ENCODE data around the gene EME1.
"Not testable (repeated sequence)": the region's sequence is repeated elsewhere in the genome, so short reads cannot be mapped to it uniquely, and the experiment has no call there.

EME1 gene

GRCh38 chr17:50372758-50373556 is at the start of gene EME1, which contains the start of gene MRPL27:
Gene EME1 (plus strand): TSS chr17:50373229. CDS start chr17:50375209, 1,980 bp downstream.
Gene MRPL27 (minus strand): TSS chr17:50373184. CDS start chr17:50373170, 14 bp downstream.
- peak; percentile 70 to 80 (median 77) for DNase-seq (ENCODE audit: low read depth in 3 of 3)

GRCh38 chr17:50325906-50326305 is 47.1 kb upstream of the EME1 start:
- DNase-seq (ENCODE audit: low read depth in 3 of 3) = no peak

GRCh38 chr17:50326831-50327364 is 46.1 kb upstream of the EME1 start:
- no peak for DNase-seq (ENCODE audit: low read depth in 3 of 3)

- no peak for DNase-seq (ENCODE audit: low read depth in 3 of 3)
Observed at GRCh38 chr17:50328363-50329325, 44.4 kb upstream of the EME1 start.

GRCh38 chr17:50329716-50330115 is 43.3 kb upstream of the EME1 start:
- DNase-seq (ENCODE audit: low read depth in 3 of 3) = no peak

- no peak for DNase-seq (ENCODE audit: low read depth in 3 of 3)
Observed at GRCh38 chr17:50330151-50330775, 42.8 kb upstream of the EME1 start.

GRCh38 chr17:50331085-50331791 is 41.8 kb upstream of the EME1 start:
- no peak for DNase-seq (ENCODE audit: low read depth in 3 of 3)

- DNase-seq (ENCODE audit: low read depth in 3 of 3) = no peak
Observed at GRCh38 chr17:50332196-50332595, 40.8 kb upstream of the EME1 start.

- not testable (repeated sequence) for DNase-seq (ENCODE audit: low read depth in 3 of 3)
Observed at GRCh38 chr17:50333291-50334057, 39.6 kb upstream of the EME1 start.

GRCh38 chr17:50337956-50338355 is 35.1 kb upstream of the EME1 start:
- no peak for DNase-seq (ENCODE audit: low read depth in 3 of 3)

GRCh38 chr17:50338645-50339044 is 34.4 kb upstream of the EME1 start:
- DNase-seq (ENCODE audit: low read depth in 3 of 3) = no peak

GRCh38 chr17:50339381-50339780 is 33.6 kb upstream of the EME1 start:
- no peak for DNase-seq (ENCODE audit: low read depth in 3 of 3)

GRCh38 chr17:50344731-50345365 is 28.2 kb upstream of the EME1 start:
- DNase-seq (ENCODE audit: low read depth in 3 of 3) = no peak

GRCh38 chr17:50345432-50346312 is 27.4 kb upstream of the EME1 start, which contains the start of gene XYLT2:
Gene XYLT2 (plus strand): TSS chr17:50346126. CDS start chr17:50346141, 15 bp downstream.
- peak; percentile 74 to 90 (median 83) for DNase-seq (ENCODE audit: low read depth in 3 of 3)

- peak; percentile 10 to 60 (median 22) for DNase-seq (ENCODE audit: low read depth in 3 of 3)
Observed at GRCh38 chr17:50346313-50347116, 26.5 kb upstream of the EME1 start.

- DNase-seq (ENCODE audit: low read depth in 3 of 3) = no peak
Observed at GRCh38 chr17:50347117-50347893, 25.7 kb upstream of the EME1 start.

GRCh38 chr17:50347894-50348291 is 25.1 kb upstream of the EME1 start:
- no peak for DNase-seq (ENCODE audit: low read depth in 3 of 3)
